ENCODE data around the gene ARID1A. TPM values are rescaled to one million over a fixed set of nuclear protein-coding genes. Genes with fewer than 3 reads are reported as not detected.

ARID1A gene
- total and polyA plus RNA-seq, 9 of the 15 experiments (the other 6 are each of a cell fraction or from before 2014, with no cell fraction given) = 8.3 to 88.3 (median 22.5) TPM

DNA sequence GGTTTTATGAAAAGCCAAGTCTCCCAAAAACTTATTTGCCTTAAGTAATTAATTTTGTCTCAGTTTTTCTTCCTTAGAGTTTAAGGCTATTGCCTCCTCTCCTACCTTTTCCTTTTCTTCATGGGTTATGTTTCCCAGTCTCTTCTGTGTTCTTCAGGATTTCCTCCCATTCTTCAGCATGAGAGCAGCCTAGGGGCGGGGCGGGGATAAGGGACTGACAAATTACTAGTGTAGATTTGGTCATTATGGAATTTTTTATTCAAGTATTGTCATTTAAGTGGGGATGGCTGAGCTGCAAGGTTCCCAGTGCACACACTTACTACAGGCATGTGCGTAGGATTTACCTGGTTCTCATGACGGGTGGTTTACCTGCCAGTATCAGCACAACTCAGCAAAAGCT is 56.7 kb downstream of the ARID1A start:
- no peaks in the 10 kb centered on the region for H3K27me3 ChIP-seq (ENCODE audit: control insufficient read depth in 2 of 2, insufficient read depth in 2 of 2, low read length in 2 of 2)
- no peak overlapping the region for H3K27ac ChIP-seq (ENCODE audit: extremely low read depth, low read depth, low read length)
- FAIRE-seq (no peak), DNase-seq (ENCODE audit: extremely low read depth in 1 of 4, low spot score in 3 of 4) (no peak), ATAC-seq (no peak)
- H3K36me3 ChIP-seq (ENCODE audit: control insufficient read depth, insufficient read depth, low read length) = peaks cover 87% of the 10 kb centered on the region
- intact Hi-C loops (cut with micrococcal nuclease) (no loop called here), in situ Hi-C loops (cut with MboI) (no loop called here)
- TF ChIP-seq SUPT5H (IDR thresholded peaks at IDR 0.05) (no peak), ZEB2 (IDR thresholded peaks at IDR 0.05) (no peak), STAG1 (CRISPR knock-in tag; IDR thresholded peaks at IDR 0.05; ENCODE audit: borderline replicate concordance) (no peak), NCOA2 (IDR thresholded peaks at IDR 0.05; ENCODE audit: partially characterized antibody in 2 of 2) (no peak), YY1 (IDR thresholded peaks at IDR 0.05; ENCODE audit: borderline replicate concordance in 1 of 3, control insufficient read depth in 1 of 3, extremely low read depth in 1 of 3, insufficient read depth in 3 of 3, insufficient read length in 1 of 3, insufficient replicate concordance in 2 of 3, low read depth in 1 of 3, low read length in 2 of 3) (no peak), ZNF76 (CRISPR knock-in tag; IDR thresholded peaks at IDR 0.05; ENCODE audit: borderline replicate concordance) (no peak), ZNF121 (CRISPR knock-in tag; conservative IDR thresholded peaks at IDR 0.05) (no peak), RFX7 (CRISPR knock-in tag; IDR thresholded peaks at IDR 0.05) (no peak), ZNF174 (CRISPR knock-in tag; IDR thresholded peaks at IDR 0.05) (no peak), CSDE1 (IDR thresholded peaks at IDR 0.05) (no peak), ZNF140 (CRISPR knock-in tag; IDR thresholded peaks at IDR 0.05) (no peak)
- TF ChIP-seq, protein P1, sequence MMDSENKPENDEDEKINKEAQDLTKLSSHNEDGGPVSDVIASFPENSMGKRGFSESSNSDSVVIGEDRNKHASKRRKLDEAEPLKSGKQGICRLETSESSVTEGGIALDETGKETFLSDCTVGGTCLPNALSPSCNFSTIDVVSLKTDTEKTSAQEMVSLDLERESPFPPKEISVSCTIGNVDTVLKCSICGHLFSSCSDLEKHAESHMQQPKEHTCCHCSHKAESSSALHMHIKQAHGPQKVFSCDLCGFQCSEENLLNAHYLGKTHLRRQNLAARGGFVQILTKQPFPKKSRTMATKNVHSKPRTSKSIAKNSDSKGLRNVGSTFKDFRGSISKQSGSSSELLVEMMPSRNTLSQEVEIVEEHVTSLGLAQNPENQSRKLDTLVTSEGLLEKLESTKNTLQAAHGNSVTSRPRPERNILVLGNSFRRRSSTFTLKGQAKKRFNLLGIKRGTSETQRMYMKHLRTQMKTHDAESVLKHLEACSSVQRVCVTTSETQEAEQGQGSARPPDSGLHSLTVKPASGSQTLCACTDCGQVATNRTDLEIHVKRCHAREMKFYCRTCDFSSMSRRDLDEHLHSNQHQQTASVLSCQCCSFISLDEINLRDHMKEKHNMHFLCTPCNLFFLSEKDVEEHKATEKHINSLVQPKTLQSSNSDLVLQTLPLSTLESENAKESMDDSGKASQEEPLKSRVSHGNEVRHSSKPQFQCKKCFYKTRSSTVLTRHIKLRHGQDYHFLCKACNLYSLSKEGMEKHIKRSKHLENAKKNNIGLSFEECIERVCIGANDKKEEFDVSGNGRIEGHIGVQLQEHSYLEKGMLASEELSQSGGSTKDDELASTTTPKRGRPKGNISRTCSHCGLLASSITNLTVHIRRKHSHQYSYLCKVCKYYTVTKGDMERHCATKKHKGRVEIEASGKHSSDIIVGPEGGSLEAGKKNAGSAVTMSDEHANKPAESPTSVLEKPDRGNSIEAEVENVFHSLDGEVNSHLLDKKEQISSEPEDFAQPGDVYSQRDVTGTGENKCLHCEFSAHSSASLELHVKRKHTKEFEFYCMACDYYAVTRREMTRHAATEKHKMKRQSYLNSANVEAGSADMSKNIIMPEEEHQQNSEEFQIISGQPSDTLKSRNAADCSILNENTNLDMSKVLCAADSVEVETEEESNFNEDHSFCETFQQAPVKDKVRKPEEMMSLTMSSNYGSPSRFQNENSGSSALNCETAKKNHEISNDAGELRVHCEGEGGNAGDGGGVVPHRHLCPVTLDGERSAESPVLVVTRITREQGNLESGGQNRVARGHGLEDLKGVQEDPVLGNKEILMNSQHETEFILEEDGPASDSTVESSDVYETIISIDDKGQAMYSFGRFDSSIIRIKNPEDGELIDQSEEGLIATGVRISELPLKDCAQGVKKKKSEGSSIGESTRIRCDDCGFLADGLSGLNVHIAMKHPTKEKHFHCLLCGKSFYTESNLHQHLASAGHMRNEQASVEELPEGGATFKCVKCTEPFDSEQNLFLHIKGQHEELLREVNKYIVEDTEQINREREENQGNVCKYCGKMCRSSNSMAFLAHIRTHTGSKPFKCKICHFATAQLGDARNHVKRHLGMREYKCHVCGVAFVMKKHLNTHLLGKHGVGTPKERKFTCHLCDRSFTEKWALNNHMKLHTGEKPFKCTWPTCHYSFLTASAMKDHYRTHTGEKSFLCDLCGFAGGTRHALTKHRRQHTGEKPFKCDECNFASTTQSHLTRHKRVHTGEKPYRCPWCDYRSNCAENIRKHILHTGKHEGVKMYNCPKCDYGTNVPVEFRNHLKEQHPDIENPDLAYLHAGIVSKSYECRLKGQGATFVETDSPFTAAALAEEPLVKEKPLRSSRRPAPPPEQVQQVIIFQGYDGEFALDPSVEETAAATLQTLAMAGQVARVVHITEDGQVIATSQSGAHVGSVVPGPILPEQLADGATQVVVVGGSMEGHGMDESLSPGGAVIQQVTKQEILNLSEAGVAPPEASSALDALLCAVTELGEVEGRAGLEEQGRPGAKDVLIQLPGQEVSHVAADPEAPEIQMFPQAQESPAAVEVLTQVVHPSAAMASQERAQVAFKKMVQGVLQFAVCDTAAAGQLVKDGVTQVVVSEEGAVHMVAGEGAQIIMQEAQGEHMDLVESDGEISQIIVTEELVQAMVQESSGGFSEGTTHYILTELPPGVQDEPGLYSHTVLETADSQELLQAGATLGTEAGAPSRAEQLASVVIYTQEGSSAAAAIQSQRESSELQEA (IDR thresholded peaks at IDR 0.05; ENCODE audit: low read depth) = no peak
- TF ChIP-seq, protein P2, sequence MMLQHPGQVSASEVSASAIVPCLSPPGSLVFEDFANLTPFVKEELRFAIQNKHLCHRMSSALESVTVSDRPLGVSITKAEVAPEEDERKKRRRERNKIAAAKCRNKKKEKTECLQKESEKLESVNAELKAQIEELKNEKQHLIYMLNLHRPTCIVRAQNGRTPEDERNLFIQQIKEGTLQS (IDR thresholded peaks at IDR 0.05) = no peak
- TF ChIP-seq, protein P2 (CRISPR knock-in tag; conservative IDR thresholded peaks at IDR 0.05) = no peak
- no peak overlapping the region for H2AFZ ChIP-seq (ENCODE audit: low read depth, low read length)
- H3K4me3 ChIP-seq = no peak overlapping the region
- H3K9me3 ChIP-seq (replicated peaks; ENCODE audit: control insufficient read depth, insufficient read depth, low read depth, low read length) = no peaks in the 10 kb centered on the region
- no peaks in the 10 kb centered on the region for H3K9me1 ChIP-seq (ENCODE audit: control insufficient read depth, insufficient read depth, low read length)
- H3K79me2 ChIP-seq (ENCODE audit: control insufficient read depth, insufficient read depth, low read length) = peaks cover 81% of the 10 kb centered on the region
- H3K4me2 ChIP-seq (ENCODE audit: insufficient read depth, low read length) = no peak overlapping the region
- WGBS (ENCODE audit: insufficient coverage, low coverage, missing lambda C conversion rate) = 97% methylated on average over 4 of the region's 4 CpGs
- POLR2A ChIA-PET = interaction anchor here (0.6 to 1.1 kb wide), 3 partner anchors 8 to 45 kb away, joined by 3 read pairs; no protein-coding TSS in a partner anchor
- no peaks in the 10 kb centered on the region for H3K4me1 ChIP-seq (replicated peaks in 1 of 2; ENCODE audit: control insufficient read depth in 2 of 2, insufficient read depth in 2 of 2, low read length in 2 of 2)
- H4K20me1 ChIP-seq (replicated peaks; ENCODE audit: control insufficient read depth, insufficient read depth, low read length) = 0 out of 2 replicates have a peak, but pooled peaks cover 7% of the 10 kb centered on the region
- BruUV-seq (replicated peaks) = no TSS peak
- no peak overlapping the region for H3K9ac ChIP-seq (ENCODE audit: insufficient read depth in 1 of 2, low read depth in 2 of 2, low read length in 2 of 2)
- CTCF ChIA-PET (ENCODE audit: low intra/inter-chr PET ratio) = no interaction called here

Data from K562 (cell line).